Epithelial cell of proximal tubule (primary cell): ENCODE data around the gene OSBPL5. TPM values are rescaled to one million over a fixed set of nuclear protein-coding genes. Genes with fewer than 3 reads are reported as not detected.

Experiments used
- DNase-seq: peaks from one replicate; pipeline ENCODE4 v3.0.0-alpha.2; 2011; ENCODE audit warnings: low read depth
- H3K4me3 ChIP-seq: 2 replicates; pipeline ENCODE4 v1.5.1; 2011; ENCODE audit warnings: low read depth, mild to moderate bottlenecking, low read length
- CTCF ChIP-seq: conservative IDR thresholded peaks from 2 replicates; pipeline ENCODE4 v1.5.1; 2012; ENCODE audit warnings: low read depth, mild to moderate bottlenecking, low read length
- total RNA-seq: library from RNA; depleted of rRNA; stranded (reverse); fragments of >200 nt; gene quantifications from 2 replicates; pipeline ENCODE4 v1.2.3, GENCODE V29; 2015

The OSBPL5 gene
- total RNA-seq, 1 donor from 2014 or later: 25.3 TPM

- TF ChIP-seq CTCF: no peak
- DNase-seq: no peak
- H3K4me3 ChIP-seq: no peak overlapping the region
Measured at GRCh38 chr11:3186166-3186953, 21.2 kb upstream of the OSBPL5 start.

- DNase-seq: no peak
- H3K4me3 ChIP-seq: no peak overlapping the region
- no peak for TF ChIP-seq CTCF
Measured at GRCh38 chr11:3184732-3185347, 19.7 kb upstream of the OSBPL5 start.

- no peak overlapping the region for H3K4me3 ChIP-seq
- DNase-seq: no peak
- TF ChIP-seq CTCF: no peak
Measured at GRCh38 chr11:3183523-3183922, 18.4 kb upstream of the OSBPL5 start.

- no peak for TF ChIP-seq CTCF
Measured at GRCh38 chr11:3182462-3182852, 17.3 kb upstream of the OSBPL5 start.

GRCh38 chr11:3181725-3182461, 16.8 kb upstream of the OSBPL5 start:
- H3K4me3 ChIP-seq: no peak overlapping the region
- no peak for DNase-seq
- TF ChIP-seq CTCF: no peak

More at GRCh38 chr11:3182462-3182852, 17.3 kb upstream of the OSBPL5 start:
- no peak overlapping the region for H3K4me3 ChIP-seq
- DNase-seq: no peak

GRCh38 chr11:3180869-3181268, 15.8 kb upstream of the OSBPL5 start:
- no peak overlapping the region for H3K4me3 ChIP-seq
- no peak for DNase-seq
- no peak for TF ChIP-seq CTCF
